ENCODE data around the gene GALNT18.

DNA sequence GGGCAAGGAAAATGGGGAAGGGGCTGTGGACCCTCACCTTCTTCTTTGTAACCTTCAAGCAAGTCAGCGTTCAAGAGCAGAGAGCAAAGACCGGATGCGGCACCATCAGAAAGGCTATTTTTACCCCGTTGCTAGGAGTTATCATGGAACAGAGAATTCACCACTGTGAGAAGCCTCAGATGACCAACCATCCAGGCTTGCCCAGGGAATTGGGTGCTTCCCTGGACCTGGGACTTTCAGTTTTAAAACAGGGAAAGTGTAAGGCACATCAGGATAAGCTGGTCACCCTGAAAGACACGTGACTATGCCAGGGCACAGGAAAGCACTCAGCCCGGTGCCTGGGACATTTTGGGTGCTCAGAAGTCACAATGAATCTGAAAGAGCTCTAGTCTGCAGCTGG, 10.4 kb downstream of the GALNT18 start:
- TF ChIP-seq, protein P1, sequence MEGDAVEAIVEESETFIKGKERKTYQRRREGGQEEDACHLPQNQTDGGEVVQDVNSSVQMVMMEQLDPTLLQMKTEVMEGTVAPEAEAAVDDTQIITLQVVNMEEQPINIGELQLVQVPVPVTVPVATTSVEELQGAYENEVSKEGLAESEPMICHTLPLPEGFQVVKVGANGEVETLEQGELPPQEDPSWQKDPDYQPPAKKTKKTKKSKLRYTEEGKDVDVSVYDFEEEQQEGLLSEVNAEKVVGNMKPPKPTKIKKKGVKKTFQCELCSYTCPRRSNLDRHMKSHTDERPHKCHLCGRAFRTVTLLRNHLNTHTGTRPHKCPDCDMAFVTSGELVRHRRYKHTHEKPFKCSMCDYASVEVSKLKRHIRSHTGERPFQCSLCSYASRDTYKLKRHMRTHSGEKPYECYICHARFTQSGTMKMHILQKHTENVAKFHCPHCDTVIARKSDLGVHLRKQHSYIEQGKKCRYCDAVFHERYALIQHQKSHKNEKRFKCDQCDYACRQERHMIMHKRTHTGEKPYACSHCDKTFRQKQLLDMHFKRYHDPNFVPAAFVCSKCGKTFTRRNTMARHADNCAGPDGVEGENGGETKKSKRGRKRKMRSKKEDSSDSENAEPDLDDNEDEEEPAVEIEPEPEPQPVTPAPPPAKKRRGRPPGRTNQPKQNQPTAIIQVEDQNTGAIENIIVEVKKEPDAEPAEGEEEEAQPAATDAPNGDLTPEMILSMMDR (IDR thresholded peaks at IDR 0.05): no peak
- TF ChIP-seq POLR2A (IDR thresholded peaks at IDR 0.05): no peak

Measured in body of pancreas (tissue), 4 donors.